Subcutaneous adipose tissue (tissue), 4 donors: Measurements from ENCODE around the gene CDH22. TPM values are rescaled to one million over a fixed set of nuclear protein-coding genes. Genes with fewer than 3 reads are reported as not detected.

ENCODE experiments used
- total RNA-seq, 4 donors: library from RNA; depleted of rRNA; stranded (reverse); fragments of >200 nt; gene quantifications; one replicate each; pipeline ENCODE4 v1.1.0, GENCODE V29; 2016
- TF ChIP-seq, protein P1 (sequence below): fragments of 450-650 bp; IDR thresholded peaks from one replicate; pipeline ENCODE4 v1.5.1; 2016; ENCODE audit warnings: low read depth, mild to moderate bottlenecking, control low read depth, antibody characterized with exemption, moderate library complexity

The CDH22 gene
- total RNA-seq, 4 donors from 2014 or later = not detected

DNA sequence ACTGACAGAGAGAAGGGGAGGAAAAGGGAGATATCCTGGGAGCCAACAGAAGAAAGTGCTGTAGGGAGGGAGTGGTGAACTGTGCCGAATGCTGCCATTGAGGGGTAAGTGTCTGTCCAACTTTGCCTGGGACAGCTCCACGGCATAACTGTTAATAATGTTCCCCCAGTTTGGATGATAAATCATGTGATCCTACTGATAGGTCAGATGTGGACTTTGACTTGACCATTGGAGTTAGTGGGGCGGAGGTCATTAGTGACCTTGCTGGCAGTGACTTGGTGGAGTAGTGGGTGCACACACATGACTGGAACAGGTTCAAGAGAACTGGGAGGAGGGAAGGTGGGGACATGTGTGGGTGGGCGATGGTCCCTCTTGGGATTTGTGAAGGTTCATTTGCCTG is 50.4 kb downstream of the CDH22 start:
- TF ChIP-seq, protein P1, sequence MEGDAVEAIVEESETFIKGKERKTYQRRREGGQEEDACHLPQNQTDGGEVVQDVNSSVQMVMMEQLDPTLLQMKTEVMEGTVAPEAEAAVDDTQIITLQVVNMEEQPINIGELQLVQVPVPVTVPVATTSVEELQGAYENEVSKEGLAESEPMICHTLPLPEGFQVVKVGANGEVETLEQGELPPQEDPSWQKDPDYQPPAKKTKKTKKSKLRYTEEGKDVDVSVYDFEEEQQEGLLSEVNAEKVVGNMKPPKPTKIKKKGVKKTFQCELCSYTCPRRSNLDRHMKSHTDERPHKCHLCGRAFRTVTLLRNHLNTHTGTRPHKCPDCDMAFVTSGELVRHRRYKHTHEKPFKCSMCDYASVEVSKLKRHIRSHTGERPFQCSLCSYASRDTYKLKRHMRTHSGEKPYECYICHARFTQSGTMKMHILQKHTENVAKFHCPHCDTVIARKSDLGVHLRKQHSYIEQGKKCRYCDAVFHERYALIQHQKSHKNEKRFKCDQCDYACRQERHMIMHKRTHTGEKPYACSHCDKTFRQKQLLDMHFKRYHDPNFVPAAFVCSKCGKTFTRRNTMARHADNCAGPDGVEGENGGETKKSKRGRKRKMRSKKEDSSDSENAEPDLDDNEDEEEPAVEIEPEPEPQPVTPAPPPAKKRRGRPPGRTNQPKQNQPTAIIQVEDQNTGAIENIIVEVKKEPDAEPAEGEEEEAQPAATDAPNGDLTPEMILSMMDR = no peak

DNA sequence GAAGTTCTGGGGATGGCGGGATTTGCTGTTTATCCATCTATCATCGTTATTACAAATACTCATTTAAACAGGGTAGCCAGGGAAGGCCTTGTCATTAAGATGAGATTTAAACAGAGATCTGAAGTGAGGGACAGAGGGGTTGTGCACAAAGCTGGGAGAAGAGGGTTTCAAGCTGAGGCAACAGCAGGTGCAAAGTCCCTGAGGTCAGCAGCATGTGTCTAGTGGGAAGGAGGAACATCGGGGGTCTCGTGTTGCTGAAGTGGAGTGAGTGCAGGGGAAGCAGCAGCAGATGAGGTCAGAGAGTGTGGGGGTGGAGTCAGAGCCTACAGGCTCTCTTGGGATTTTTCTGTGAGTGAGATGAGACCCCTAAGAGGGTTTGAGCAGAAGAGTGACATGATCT is 52.0 kb downstream of the CDH22 start:
- TF ChIP-seq, protein P1 = no peak

DNA sequence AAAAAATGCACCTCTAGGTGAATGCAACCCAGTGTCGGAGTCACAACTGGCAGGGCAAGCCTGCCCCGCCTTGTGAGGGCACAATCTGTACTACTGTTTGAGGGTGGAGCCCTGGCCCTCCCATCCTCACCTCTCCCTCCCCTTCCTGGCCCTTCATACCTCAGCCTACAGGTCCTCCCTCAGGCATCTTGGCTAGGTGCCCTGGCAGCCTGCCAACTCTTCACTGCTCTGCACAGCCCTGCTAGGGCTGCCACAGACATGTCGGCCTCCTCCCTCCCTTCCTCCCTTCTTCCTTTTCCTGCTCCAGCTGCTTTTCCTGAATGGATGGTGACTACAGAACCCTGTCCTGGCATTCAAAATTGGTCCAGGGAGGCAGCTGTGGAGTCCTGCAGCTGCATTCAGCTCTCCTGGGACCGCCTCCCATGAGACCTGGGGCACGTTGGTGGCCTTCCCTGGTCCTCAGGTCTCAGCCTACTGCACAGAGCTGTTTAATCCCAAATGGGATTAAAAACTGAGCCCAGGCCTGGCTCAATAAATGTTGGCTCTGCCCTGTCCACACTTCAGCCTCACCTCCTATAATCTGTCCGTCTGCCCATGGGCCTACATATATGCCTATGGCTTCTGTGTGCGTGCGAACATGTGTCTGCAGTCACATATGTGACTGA is 52.7 kb downstream of the CDH22 start:
- TF ChIP-seq, protein P1 = no peak

DNA sequence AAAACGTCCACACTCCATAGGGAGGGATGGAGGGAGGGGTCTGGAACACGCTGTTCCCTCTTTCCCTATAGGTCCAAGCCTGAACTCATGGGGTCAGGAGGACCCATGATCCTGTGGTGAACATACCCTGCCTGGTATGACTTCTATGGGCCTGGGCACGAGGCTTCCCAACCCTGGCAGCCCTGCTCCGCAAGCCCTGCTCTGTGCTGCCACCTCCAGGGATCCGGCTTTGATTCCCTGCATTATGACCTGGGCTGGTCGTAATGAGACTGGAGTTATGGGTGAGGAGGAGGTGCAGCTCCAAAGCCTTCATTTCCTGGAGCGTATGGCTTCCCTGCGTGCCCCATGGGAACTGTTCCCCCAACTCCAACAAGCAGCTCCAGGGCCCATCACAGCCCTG is 54.9 kb downstream of the CDH22 start:
- TF ChIP-seq, protein P1 = no peak

DNA sequence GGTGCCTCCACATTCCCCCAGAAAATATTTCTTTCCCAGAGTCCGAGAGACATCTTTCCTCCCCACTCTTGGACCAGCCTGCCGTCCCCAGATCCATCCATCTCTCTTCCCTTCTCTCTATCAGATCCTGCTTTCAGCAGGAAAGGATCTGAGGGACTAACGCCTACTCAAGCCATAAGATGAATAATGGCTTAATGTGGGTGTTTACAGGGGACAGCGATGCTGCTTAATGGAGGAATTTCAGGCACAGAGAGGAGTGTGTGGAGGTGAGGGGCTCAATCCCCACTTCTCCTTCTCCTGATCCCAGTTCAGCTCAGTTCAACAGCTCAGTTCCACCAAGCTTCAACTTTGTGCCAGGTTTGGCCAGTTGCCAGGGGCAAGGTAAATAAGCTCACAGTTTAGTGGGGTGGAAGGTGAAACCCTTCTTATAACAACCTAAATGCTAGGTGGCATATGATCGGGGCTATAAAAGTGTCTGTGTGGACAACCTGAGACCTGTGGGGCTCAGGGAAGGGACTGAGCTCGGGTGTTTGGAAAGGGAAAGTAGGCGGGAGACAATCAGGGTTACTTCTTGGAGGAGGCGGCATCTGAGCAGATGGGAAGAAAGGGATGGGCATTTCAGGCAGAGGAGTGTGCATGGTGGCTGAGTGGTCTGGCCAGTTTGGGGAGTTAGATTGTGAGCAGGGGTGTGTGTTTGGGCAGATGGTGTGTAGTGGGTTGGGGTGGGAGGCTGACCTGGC is 55.8 kb downstream of the CDH22 start:
- TF ChIP-seq, protein P1 = no peak

DNA sequence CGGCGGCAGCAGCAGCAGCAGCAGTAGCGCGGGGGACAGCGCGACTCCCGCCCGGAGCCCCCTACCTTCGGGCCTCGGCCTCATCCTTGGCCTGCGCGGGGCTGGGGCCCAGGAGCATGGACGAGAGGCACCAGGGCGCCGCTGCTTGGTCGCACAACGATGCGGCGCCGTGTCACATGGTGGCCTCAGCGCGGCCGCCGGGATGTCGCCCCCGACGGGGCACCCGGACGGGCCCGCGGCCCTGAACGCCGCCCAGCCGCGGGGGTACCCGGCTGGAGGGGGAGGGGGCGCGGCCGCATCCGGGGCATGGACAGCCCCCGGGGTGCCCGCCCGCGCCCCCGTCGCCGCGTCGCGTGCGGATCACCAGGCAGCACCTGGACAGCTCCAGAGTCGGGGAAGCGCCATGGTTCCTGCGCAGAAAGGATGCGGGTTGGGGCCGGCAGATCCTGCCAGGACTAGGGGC is 57.1 kb downstream of the CDH22 start:
- TF ChIP-seq, protein P1 = no peak

DNA sequence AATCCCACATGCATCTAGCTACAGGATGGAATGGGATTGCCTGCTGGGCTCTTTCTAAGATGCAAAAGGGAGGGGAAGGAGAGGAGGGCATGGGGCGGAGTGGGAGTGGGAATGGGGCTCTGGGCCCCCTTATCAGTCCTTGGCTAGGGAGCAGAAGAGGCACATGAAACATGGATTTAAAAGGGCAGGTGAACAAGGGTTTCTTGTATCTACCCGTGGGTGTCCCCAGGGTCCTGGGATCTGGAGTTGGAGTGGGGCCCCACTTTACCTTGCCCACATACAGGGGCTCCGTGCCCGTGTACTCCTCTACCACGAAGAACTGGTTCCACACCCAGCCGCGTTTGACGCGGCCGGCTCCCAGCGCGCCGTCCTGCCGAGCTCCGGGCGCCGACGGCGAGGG is 57.5 kb downstream of the CDH22 start:
- TF ChIP-seq, protein P1 = no peak
